Activated CD4-positive, alpha-beta T cell treated with anti-CD3 and anti-CD28 coated beads for 1 hour (primary cell): Measurements from ENCODE around the gene ZNF557.

Source experiments
- DNase-seq: peaks from one replicate; pipeline ENCODE4 v3.0.0-alpha.2; 2020

Gene ZNF557

GRCh38 chr19:7076151-7076550 lies 6.6 kb downstream of the ZNF557 start:
- DNase-seq = no peak

- no peak for DNase-seq
Observed at GRCh38 chr19:7078008-7078407, 8.5 kb downstream of the ZNF557 start.

- no peak for DNase-seq
Observed at GRCh38 chr19:7083076-7083956, 13.8 kb downstream of the ZNF557 start.

- no peak for DNase-seq
Observed at GRCh38 chr19:7088999-7089398, 19.5 kb downstream of the ZNF557 start.

- DNase-seq = no peak
Observed at GRCh38 chr19:7098096-7098495, 28.6 kb downstream of the ZNF557 start.

- DNase-seq = peak; percentile 82
Observed at GRCh38 chr19:7098701-7099596, 29.4 kb downstream of the ZNF557 start.

- DNase-seq = no peak
Observed at GRCh38 chr19:7099597-7099921, 30.1 kb downstream of the ZNF557 start.

- DNase-seq = no peak
Observed at GRCh38 chr19:7101498-7102253, 32.2 kb downstream of the ZNF557 start.

GRCh38 chr19:7104747-7105447 lies 35.4 kb downstream of the ZNF557 start:
- DNase-seq = no peak

- DNase-seq = no peak
Observed at GRCh38 chr19:7106711-7107657, 37.5 kb downstream of the ZNF557 start.

GRCh38 chr19:7109678-7110289 lies 40.3 kb downstream of the ZNF557 start:
- no peak for DNase-seq

- no peak for DNase-seq
Observed at GRCh38 chr19:7112675-7113074, 43.2 kb downstream of the ZNF557 start.

GRCh38 chr19:7113233-7113632 lies 43.7 kb downstream of the ZNF557 start:
- DNase-seq = no peak

GRCh38 chr19:7115721-7116120 lies 46.2 kb downstream of the ZNF557 start:
- DNase-seq = no peak

- DNase-seq = no peak
Observed at GRCh38 chr19:7117248-7117647, 47.7 kb downstream of the ZNF557 start.

- DNase-seq = no peak
Observed at GRCh38 chr19:7119582-7119981, 50.1 kb downstream of the ZNF557 start.

- no peak for DNase-seq
Observed at GRCh38 chr19:7120499-7120898, 51.0 kb downstream of the ZNF557 start.

GRCh38 chr19:7122701-7123100 lies 53.2 kb downstream of the ZNF557 start:
- DNase-seq = no peak

- DNase-seq = no peak
Observed at GRCh38 chr19:7124782-7125181, 55.3 kb downstream of the ZNF557 start.

- DNase-seq = no peak
Observed at GRCh38 chr19:7125221-7125620, 55.7 kb downstream of the ZNF557 start.

GRCh38 chr19:7126132-7126531 lies 56.6 kb downstream of the ZNF557 start:
- DNase-seq = no peak
